ENCODE data around the gene ABAT.
"Not testable (repeated sequence)": the region's sequence is repeated elsewhere in the genome, so short reads cannot be mapped to it uniquely, and the experiment has no call there.

ABAT gene

GRCh38 chr16:8751481-8752311 lies 77.3 kb downstream of the ABAT start:
- DNase-seq = no peak

GRCh38 chr16:8752706-8753105 lies 78.3 kb downstream of the ABAT start:
- DNase-seq = no peak

GRCh38 chr16:8753416-8754054 lies 79.1 kb downstream of the ABAT start:
- no peak for DNase-seq

GRCh38 chr16:8756755-8757154 lies 82.3 kb downstream of the ABAT start:
- no peak for DNase-seq

GRCh38 chr16:8758022-8758421 lies 83.6 kb downstream of the ABAT start:
- no peak for DNase-seq

- DNase-seq = no peak
These were observed 85.6 kb downstream of the ABAT start for GRCh38 chr16:8760021-8760420.

GRCh38 chr16:8761078-8761477 lies 86.7 kb downstream of the ABAT start:
- no peak for DNase-seq

GRCh38 chr16:8762254-8762653 lies 87.8 kb downstream of the ABAT start:
- DNase-seq = no peak

GRCh38 chr16:8763083-8763482 lies 88.7 kb downstream of the ABAT start:
- DNase-seq = no peak

GRCh38 chr16:8763899-8764298 lies 89.5 kb downstream of the ABAT start:
- no peak for DNase-seq

- no peak for DNase-seq
These were observed 90.3 kb downstream of the ABAT start for GRCh38 chr16:8764525-8765250.

- no peak for DNase-seq
These were observed 92.8 kb downstream of the ABAT start for GRCh38 chr16:8767176-8767575.

GRCh38 chr16:8768283-8768682 lies 93.9 kb downstream of the ABAT start:
- no peak for DNase-seq

GRCh38 chr16:8768692-8769091 lies 94.3 kb downstream of the ABAT start:
- DNase-seq = peak; percentile 49

- DNase-seq = no peak
These were observed 99.1 kb downstream of the ABAT start for GRCh38 chr16:8773537-8773936.

- no peak for DNase-seq
These were observed 99.8 kb downstream of the ABAT start for GRCh38 chr16:8774208-8774607.

GRCh38 chr16:8775359-8775758 lies 100.9 kb downstream of the ABAT start:
- no peak for DNase-seq

GRCh38 chr16:8776129-8776584 lies 101.7 kb downstream of the ABAT start:
- no peak for DNase-seq

GRCh38 chr16:8777217-8777616 lies 102.8 kb downstream of the ABAT start:
- no peak for DNase-seq

- DNase-seq = no peak
These were observed 107.4 kb downstream of the ABAT start for GRCh38 chr16:8781797-8782196.

- no peak for DNase-seq
These were observed 108.3 kb downstream of the ABAT start for GRCh38 chr16:8782673-8783072.

GRCh38 chr16:8785408-8785807 lies 111.0 kb downstream of the ABAT start:
- no peak for DNase-seq

GRCh38 chr16:8786316-8786715 lies 111.9 kb downstream of the ABAT start:
- DNase-seq = not testable (repeated sequence)
